ENCODE measurements around the gene GLIPR1. TPM values are rescaled to one million over a fixed set of nuclear protein-coding genes. Genes with fewer than 3 reads are reported as not detected.
A peak's percentile ranks its signal among the peaks of the same experiment; 100 is the strongest.
"Not testable (repeated sequence)": the region's sequence is repeated elsewhere in the genome, so short reads cannot be mapped to it uniquely, and the experiment has no call there.

Gene GLIPR1
- total RNA-seq, 1 donor from 2014 or later = 12.2 TPM

GRCh38 chr12:75503866-75504265 lies 23.3 kb downstream of the GLIPR1 start:
- ATAC-seq (no peak), DNase-seq (ENCODE audit: missing footprints) (no peak)
- intact Hi-C loops (cut with DNase I) = no loop called here

- DNase-seq (ENCODE audit: missing footprints) = no peak
- ATAC-seq = no peak
- intact Hi-C loops (cut with DNase I) = loop anchor here (5.0 kb wide), 1 partner anchor 174 kb away; the partner anchor contains the start of genes CAPS2 and GLIPR1L1
Measured at GRCh38 chr12:75505706-75506312, 25.3 kb downstream of the GLIPR1 start.

GRCh38 chr12:75507086-75507485 lies 26.5 kb downstream of the GLIPR1 start:
- ATAC-seq (no peak), DNase-seq (ENCODE audit: missing footprints) (no peak)
- intact Hi-C loops (cut with DNase I) = loop anchor here (5.0 kb wide), 1 partner anchor 175 kb away; the partner anchor contains the start of genes CAPS2 and GLIPR1L1

DNA sequence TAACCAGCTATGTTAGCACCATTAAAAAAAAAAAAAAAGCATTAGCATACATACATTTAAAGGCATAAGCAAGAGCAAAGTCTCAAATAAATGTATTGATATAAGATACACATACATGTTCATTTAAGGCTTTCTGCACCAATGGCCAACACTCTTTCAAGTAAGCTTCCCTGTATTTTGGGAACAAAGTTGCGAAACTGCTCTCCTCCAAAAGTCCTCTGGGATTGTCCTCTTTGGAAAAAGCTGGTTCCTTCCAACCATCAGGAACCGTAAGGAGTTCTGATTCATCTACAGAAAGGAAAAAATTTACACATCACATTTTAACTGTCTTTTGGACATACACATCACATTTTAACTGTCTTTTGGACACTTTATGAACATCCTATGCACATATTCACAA lies 27.6 kb downstream of the GLIPR1 start:
- DNase-seq (ENCODE audit: missing footprints) (no peak), ATAC-seq (no peak)
- intact Hi-C loops (cut with DNase I) = loop anchor here (5.0 kb wide), 1 partner anchor 176 kb away; the partner anchor contains the start of genes CAPS2 and GLIPR1L1

GRCh38 chr12:75509621-75510020 lies 29.1 kb downstream of the GLIPR1 start:
- intact Hi-C loops (cut with DNase I) = loop anchor here (5.0 to 10.0 kb wide), 4 partner anchors 117 to 1048 kb away; partner anchors contain the start of genes BBS10, CAPS2, GLIPR1L1 and GLIPR1L2
- no peak for ATAC-seq
- no peak for DNase-seq (ENCODE audit: missing footprints)

DNA sequence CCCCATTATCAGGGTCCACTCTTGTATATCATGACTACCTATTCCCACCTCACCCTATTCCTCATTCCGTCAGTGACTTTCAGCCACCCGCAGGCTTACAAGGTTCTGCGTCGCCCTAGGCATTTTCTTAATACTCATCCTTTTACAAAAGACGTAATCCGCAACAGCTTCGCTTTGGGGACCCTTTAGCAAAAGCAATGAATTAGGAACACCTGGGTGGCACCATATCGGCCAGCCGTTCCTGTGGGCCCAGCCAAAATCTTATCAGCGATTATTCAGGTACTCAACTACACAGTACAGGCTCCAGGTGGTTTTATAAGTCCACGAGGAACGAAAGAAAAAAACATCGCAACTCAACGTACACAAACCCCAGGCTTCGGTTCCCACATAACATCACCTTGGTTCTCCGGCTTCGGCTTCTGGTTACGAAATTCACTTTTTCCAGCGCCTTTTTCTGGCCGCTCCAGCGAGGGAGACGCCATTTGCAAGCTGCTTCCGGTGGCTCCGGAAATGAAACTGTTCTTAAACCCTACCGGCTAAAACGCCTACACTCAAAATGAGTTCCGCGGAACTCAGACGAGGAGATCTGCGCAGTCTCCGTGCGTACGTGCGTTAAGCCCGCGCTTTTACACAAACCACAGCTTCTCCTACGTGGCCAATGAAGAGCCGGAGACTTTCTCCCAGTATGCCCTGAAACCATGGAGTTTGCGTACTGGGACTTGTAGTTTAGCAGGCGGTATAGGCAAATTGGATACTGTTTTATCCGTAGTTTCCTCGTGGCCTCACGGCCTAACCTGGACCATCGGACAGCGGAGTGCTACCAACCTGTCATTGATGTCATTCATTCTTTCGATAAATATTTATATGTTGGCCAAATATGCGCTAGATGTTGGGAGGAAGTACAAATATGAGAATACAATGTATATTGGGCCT lies 30.8 kb downstream of the GLIPR1 start, which contains the start of gene KRR1:
TSS of gene KRR1 (minus strand) at position 494 of the 933 bp plus-strand sequence. CDS start at position 482, 12 bp downstream.
- ATAC-seq (peak; percentile 99), DNase-seq (ENCODE audit: missing footprints) (peak; percentile 92)
- intact Hi-C loops (cut with DNase I) = loop anchor here (5.0 to 10.0 kb wide), 3 partner anchors 119 to 1046 kb away; partner anchors contain the start of genes BBS10, GLIPR1L2 and OSBPL8

DNA sequence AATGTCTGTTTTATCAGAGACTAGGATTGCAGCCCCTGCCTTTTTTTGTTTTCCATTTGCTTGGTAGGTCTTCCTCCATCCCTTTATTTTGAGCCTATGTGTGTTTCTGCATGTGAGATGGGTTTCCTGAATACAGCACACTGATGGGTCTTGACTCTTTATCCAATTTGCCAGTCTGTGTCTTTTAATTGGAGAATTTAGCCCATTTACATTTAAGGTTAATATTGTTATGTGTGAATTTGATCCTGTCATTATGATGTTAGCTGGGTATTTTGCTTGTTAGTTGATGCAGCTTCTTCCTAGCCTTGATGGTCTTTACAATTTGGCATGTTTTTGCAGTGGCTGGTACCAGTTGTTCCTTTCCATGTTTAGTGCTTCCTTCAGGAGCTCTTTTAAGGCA lies 40.7 kb downstream of the GLIPR1 start:
- DNase-seq (ENCODE audit: missing footprints); intact Hi-C loops (cut with DNase I); ATAC-seq: not testable (repeated sequence)

DNA sequence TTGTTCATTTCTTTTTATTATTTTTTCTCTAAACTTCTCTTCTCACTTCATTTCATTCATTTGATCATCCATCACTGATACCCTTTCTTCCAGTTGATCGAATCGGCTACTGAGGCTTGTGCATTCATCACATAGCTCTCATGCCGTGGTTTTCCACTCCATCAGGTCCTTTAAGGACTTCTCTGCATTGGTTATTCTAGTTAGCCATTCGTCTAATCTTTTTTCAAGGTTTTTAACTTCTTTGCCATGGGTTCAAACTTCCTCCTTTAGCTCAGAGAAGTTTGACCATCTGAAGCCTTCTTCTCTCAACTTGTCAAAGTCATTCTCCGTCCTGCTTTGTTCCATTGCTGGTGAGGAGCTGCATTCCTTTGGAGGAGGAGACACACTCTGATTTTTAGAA lies 41.6 kb downstream of the GLIPR1 start:
- intact Hi-C loops (cut with DNase I); ATAC-seq; DNase-seq (ENCODE audit: missing footprints): not testable (repeated sequence)

- no peak for ATAC-seq
- intact Hi-C loops (cut with DNase I) = loop anchor here (5.0 kb wide), 1 partner anchor 507 kb away; the partner anchor contains the start of gene PHLDA1
Measured at GRCh38 chr12:75525263-75525662, 44.7 kb downstream of the GLIPR1 start.

GRCh38 chr12:75526655-75527511 lies 46.3 kb downstream of the GLIPR1 start:
- no peak for DNase-seq (ENCODE audit: missing footprints)
- ATAC-seq = peak; percentile 34
- intact Hi-C loops (cut with DNase I) = loop anchor here (5.0 kb wide), 1 partner anchor 505 kb away; the partner anchor contains the start of gene PHLDA1

More at GRCh38 chr12:75525263-75525662, 44.7 kb downstream of the GLIPR1 start:
- no peak for DNase-seq (ENCODE audit: missing footprints)

GRCh38 chr12:75528272-75528671 lies 47.7 kb downstream of the GLIPR1 start:
- intact Hi-C loops (cut with DNase I) = loop anchor here (5.0 kb wide), 1 partner anchor 504 kb away; the partner anchor contains the start of gene PHLDA1
- ATAC-seq (no peak), DNase-seq (ENCODE audit: missing footprints) (no peak)

DNA sequence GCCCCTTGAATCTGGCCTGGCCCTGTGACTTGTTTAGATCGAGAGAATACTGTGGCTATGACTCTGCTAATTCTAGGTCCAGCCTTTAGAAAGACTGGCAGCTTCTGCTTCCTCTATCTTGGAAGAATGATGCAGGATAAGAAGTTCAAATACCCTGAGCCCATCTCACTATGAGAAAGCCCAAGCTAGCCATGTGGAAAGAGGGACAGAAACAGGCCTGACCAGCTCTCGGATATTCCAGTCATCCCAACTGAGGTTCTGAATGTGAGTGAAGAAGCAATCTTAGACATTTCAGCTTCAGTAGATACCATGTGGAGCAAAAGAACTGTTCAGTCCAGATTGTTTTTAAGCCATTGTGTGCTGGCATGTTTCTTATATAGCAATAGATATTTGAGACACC lies 48.1 kb downstream of the GLIPR1 start:
- DNase-seq (ENCODE audit: missing footprints) = no peak
- ATAC-seq = no peak
- intact Hi-C loops (cut with DNase I) = loop anchor here (5.0 kb wide), 1 partner anchor 504 kb away; the partner anchor contains the start of gene PHLDA1

DNA sequence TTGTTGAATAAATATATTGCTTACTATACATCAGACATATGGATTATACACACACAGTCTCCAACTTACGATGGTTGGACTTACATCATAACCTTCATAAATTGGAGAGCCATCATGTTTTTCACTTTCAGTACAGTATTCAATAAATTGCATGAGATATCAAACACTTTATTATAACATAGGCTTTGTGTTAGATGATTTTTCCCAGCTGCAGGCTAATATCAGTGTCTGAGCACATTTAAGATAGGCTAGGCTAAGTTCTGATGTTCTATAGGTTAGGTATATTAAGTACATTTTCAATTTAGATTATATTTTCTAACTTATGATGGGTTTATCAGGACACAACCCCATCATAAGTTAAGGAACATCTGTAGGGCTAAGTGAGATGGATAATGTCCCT lies 48.8 kb downstream of the GLIPR1 start:
- DNase-seq (ENCODE audit: missing footprints) = no peak
- intact Hi-C loops (cut with DNase I) = loop anchor here (5.0 kb wide), 1 partner anchor 503 kb away; the partner anchor contains the start of gene PHLDA1
- no peak for ATAC-seq

DNA sequence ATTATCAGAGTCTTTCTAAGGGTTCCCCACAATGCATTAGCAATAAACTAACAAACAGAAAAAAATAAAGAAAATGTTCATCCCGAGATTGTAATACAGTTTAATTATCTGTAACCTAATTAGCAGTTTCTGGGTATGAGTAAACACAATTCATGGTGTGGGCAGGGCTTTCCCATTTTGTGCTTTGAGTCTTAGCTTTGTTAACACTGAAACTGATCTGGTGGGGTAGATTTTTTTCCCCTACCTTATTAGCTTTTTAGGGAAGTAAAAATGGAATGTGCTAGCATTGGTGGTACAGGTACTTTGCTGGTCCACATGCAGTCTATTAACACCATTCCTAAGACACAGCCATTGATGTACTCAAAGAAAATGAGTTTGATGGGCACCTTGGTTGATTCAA lies 49.3 kb downstream of the GLIPR1 start:
- intact Hi-C loops (cut with DNase I) = loop anchor here (5.0 kb wide), 1 partner anchor 502 kb away; the partner anchor contains the start of gene PHLDA1
- DNase-seq (ENCODE audit: missing footprints) = no peak
- ATAC-seq = no peak

DNA sequence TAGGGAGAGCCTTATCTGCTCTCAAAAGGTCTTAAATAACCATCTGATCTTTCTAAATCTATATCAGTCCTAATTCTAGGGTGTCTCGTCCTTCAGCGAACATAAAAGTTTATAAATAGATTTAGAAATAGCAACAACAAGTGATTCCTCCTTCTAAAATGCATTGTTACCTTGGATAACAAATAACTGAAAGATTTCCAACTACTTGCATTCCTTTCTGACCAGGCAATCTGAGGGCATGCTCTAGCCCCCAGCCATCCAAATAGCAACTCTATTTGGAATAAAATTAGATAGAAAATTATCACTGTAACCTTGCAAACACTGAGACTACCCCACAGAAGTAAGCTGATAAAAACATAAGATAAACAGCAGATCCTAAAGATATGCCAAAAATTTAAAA lies 52.7 kb downstream of the GLIPR1 start:
- DNase-seq (ENCODE audit: missing footprints) = no peak
- ATAC-seq = no peak
- intact Hi-C loops (cut with DNase I) = no loop called here

DNA sequence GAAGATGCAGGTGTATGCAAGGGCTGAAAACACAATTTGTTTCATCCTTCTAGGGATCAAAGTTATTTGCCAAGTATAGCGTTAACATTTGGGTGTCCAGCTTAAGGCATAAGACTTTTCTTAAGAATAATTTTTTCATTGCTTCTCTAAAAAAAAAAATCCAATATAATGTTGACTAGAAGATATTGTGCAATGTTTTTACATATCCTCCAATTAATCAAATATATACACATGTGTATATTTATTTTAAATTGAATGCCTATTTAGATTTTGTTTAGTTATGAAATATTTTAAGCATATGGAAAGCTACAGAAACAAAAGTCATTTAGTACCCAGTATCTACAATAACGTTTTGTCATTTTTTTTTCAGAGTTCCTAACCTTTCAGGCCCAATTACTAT lies 59.3 kb downstream of the GLIPR1 start:
- intact Hi-C loops (cut with DNase I) = no loop called here
- ATAC-seq (no peak), DNase-seq (ENCODE audit: missing footprints) (no peak)

DNA sequence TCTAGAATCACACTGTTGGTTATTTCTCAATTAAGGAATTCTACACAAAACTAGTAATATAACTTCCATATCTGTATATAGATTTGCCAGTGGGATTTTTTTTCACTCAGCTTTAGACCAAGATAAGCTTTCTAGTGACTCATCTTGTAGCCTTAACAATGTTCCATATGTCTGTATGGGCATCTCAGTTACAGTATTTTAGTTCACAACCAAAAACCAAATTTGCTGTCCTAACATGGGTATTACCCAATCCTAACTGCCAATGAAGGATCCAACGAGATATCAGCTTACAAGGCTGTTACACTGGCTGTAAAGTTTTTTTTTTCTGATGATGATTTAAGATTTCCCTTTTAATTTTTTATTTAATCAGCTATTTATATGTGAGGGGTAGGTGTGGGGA lies 62.4 kb downstream of the GLIPR1 start:
- no peak for ATAC-seq
- intact Hi-C loops (cut with DNase I) = no loop called here

GRCh38 chr12:75543529-75543928 lies 63.0 kb downstream of the GLIPR1 start:
- ATAC-seq = no peak
- no peak for DNase-seq (ENCODE audit: missing footprints)
- intact Hi-C loops (cut with DNase I) = no loop called here

More for the DNA sequence above, 62.4 kb downstream of the GLIPR1 start:
- DNase-seq (ENCODE audit: missing footprints) = no peak

Data from Right ventricle myocardium inferior (tissue), 1 donor.